Osteocyte (in vitro differentiated cells): ENCODE measurements around the gene CEP43. TPM values are rescaled to one million over a fixed set of nuclear protein-coding genes. Genes with fewer than 3 reads are reported as not detected.

Experiments
- DNase-seq: peaks from one replicate; pipeline ENCODE4 v3.0.0; 2021; ENCODE audit warnings: mixed read lengths; ENCODE audit not compliant: unreplicated experiment; ENCODE audit errors: extremely low spot score
- H3K27ac Mint-ChIP-seq: one replicate; pipeline ENCODE4 v1.8.0; 2021; ENCODE audit warnings: mild to moderate bottlenecking, mixed read lengths; ENCODE audit not compliant: unreplicated experiment
- H3K27me3 Mint-ChIP-seq: one replicate; pipeline ENCODE4 v1.8.0; 2021; ENCODE audit warnings: mixed read lengths; ENCODE audit not compliant: unreplicated experiment
- H3K36me3 Mint-ChIP-seq: one replicate; pipeline ENCODE4 v1.8.0; 2021; ENCODE audit warnings: mixed read lengths; ENCODE audit not compliant: unreplicated experiment
- H3K4me1 Mint-ChIP-seq: one replicate; pipeline ENCODE4 v1.8.0; 2021; ENCODE audit warnings: mixed read lengths; ENCODE audit not compliant: unreplicated experiment
- H3K4me3 Mint-ChIP-seq: one replicate; pipeline ENCODE4 v1.8.0; 2021; ENCODE audit warnings: mild to moderate bottlenecking, moderate library complexity, mixed read lengths; ENCODE audit not compliant: unreplicated experiment
- H3K9me3 Mint-ChIP-seq: one replicate; pipeline ENCODE4 v1.8.0; 2021; ENCODE audit warnings: mixed read lengths; ENCODE audit not compliant: unreplicated experiment
- total RNA-seq: library from RNA; stranded (reverse); gene quantifications from 2 replicates; pipeline ENCODE4 v1.2.1, GENCODE V29; 2021
- TF ChIP-seq, protein P1 (sequence below): fragments of 200-600 bp; sonication (generic); IDR thresholded peaks from 2 replicates; pipeline ENCODE4 v1.5.0; 2021; ENCODE audit warnings: antibody characterized with exemption, mild to moderate bottlenecking, moderate library complexity

The CEP43 gene
- total RNA-seq, 1 donor from 2014 or later = 16.0 TPM

- H3K27ac Mint-ChIP-seq = no peak overlapping the region
- no peak overlapping the region for H3K4me3 Mint-ChIP-seq
- TF ChIP-seq, protein P1, sequence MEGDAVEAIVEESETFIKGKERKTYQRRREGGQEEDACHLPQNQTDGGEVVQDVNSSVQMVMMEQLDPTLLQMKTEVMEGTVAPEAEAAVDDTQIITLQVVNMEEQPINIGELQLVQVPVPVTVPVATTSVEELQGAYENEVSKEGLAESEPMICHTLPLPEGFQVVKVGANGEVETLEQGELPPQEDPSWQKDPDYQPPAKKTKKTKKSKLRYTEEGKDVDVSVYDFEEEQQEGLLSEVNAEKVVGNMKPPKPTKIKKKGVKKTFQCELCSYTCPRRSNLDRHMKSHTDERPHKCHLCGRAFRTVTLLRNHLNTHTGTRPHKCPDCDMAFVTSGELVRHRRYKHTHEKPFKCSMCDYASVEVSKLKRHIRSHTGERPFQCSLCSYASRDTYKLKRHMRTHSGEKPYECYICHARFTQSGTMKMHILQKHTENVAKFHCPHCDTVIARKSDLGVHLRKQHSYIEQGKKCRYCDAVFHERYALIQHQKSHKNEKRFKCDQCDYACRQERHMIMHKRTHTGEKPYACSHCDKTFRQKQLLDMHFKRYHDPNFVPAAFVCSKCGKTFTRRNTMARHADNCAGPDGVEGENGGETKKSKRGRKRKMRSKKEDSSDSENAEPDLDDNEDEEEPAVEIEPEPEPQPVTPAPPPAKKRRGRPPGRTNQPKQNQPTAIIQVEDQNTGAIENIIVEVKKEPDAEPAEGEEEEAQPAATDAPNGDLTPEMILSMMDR = no peak
- H3K27me3 Mint-ChIP-seq = no peaks in the 10 kb centered on the region
- H3K36me3 Mint-ChIP-seq = no peaks in the 10 kb centered on the region
- peaks cover 12% of the 10 kb centered on the region for H3K4me1 Mint-ChIP-seq
- H3K9me3 Mint-ChIP-seq = no peaks in the 10 kb centered on the region
- peak; percentile 51 for DNase-seq
Measured at GRCh38 chr6:166976636-166977035, 22.6 kb upstream of the CEP43 start.

DNA sequence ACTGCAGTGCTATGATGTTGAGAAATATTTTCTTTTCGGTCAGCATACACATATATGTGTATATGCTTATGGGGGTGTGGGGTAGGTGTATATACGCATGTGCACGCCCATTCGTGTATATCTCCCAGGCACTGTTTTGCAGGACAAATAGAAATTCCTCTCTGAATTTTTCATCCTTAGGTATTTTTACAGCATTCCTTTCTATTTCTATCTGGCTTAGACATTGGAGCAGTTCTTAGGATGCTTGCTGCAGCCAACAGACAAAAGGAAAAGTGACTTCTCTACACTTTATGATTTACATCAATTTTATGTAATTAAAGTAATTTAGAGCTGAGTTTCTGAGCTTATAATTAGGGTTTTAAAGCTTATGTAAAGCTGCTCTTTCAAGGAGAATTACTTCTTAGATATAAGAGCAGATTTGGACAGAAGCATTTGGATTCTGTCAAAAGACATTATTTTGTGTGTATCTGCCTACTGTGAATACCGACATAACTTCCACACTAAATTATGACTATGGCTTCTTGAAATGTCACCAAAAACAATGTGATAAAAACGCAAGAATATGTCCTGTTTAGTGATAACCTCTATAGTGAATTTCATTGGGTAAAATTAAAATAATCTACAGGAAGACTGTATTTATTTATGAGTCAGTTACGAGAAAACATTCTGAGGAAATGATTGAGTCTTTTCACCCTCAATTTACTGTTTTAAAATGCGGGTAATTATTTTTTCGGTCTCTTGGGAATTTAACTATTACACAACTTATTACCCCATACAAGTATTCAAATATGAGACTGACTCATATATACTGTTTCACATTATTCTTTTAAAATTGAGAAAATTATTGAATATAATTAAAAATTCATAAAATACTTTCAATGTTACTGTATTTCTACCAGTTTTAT, 21.3 kb upstream of the CEP43 start:
- H3K4me3 Mint-ChIP-seq = peak overlapping the region; percentile 9
- no peaks in the 10 kb centered on the region for H3K36me3 Mint-ChIP-seq
- peak overlapping the region; percentile 46 for H3K27ac Mint-ChIP-seq
- H3K27me3 Mint-ChIP-seq = no peaks in the 10 kb centered on the region
- H3K9me3 Mint-ChIP-seq = no peaks in the 10 kb centered on the region
- no peak for DNase-seq
- TF ChIP-seq, protein P1 = no peak
- H3K4me1 Mint-ChIP-seq = peaks cover 12% of the 10 kb centered on the region

DNA sequence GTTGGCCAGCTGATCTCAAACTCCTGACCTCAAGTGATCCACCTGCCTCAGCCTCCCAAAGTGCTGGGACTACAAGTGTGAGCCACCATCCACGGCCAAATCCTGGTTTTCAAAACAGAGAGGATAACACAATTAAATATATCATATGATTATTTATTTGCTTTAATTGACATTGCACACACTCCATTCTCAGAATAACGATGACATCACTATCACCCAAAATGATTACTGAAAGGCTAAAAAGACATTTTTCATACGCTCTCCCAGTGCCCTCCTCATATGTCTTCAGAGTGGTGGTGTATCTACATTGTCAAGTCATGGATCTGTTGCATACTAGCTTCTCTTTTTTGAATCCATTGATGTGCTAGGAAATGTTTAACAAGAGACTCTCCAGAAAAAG, 18.5 kb upstream of the CEP43 start:
- TF ChIP-seq, protein P1 = no peak
- Mint-ChIP-seq H3K9me3 (no peaks in the 10 kb centered on the region), H3K36me3 (no peaks in the 10 kb centered on the region), H3K4me3 (no peak overlapping the region), H3K27ac (no peak overlapping the region), H3K27me3 (no peaks in the 10 kb centered on the region), H3K4me1 (peaks cover 18% of the 10 kb centered on the region)
- DNase-seq = no peak

DNA sequence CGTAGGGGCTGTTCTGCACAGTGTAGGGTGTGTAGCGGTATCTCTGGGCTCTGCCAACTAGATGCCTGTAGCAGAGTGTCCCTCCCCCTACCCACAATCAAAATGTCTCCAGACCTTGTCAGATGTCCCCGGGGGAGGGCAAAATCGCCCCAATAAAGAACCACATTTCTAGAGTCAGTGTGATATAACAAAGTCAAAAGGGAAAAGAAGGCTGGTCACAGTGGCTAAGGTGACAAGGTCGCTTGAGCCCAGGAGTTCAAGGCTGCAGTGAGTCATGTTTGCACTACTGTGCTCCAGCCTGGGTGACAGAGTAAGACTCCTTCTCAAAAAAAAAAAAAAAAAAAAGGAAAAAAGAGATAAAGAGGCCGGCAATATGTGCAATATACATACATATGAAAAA, 11.7 kb upstream of the CEP43 start:
- Mint-ChIP-seq H3K27me3 (no peaks in the 10 kb centered on the region), H3K36me3 (no peaks in the 10 kb centered on the region), H3K4me3 (no peak overlapping the region), H3K27ac (no peak overlapping the region), H3K9me3 (no peaks in the 10 kb centered on the region), H3K4me1 (peaks cover 5% of the 10 kb centered on the region)
- DNase-seq = no peak
- TF ChIP-seq, protein P1 = no peak

DNA sequence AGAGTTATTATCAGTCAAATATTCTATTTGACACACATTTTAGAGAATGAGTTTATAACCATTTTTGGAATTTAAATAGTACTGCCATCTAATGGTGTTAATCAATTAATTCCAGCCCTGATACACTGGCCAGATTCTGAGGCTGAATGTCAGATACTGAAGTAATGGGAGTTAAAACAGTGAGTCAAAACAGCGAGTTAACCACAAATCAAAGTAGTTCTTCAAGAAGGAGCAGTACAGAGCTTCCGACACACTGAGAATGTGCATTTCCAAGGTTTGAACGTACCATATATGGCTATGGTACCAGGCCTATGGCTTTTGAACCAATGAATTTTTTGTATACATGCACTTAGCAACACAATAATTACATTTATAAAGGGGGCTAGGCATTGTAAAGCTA, 11.3 kb upstream of the CEP43 start:
- no peak overlapping the region for H3K4me3 Mint-ChIP-seq
- H3K27me3 Mint-ChIP-seq = no peaks in the 10 kb centered on the region
- H3K27ac Mint-ChIP-seq = no peak overlapping the region
- H3K9me3 Mint-ChIP-seq = no peaks in the 10 kb centered on the region
- peaks cover 5% of the 10 kb centered on the region for H3K4me1 Mint-ChIP-seq
- TF ChIP-seq, protein P1 = no peak
- DNase-seq = no peak
- no peaks in the 10 kb centered on the region for H3K36me3 Mint-ChIP-seq
